C4-2B (cell line): Measurements from ENCODE around the gene DPYSL4.

Source experiments
- H3K27ac ChIP-seq: fragments of 450-650 bp; 2 replicates; pipeline ENCODE4 v1.5.1; 2017
- CTCF ChIP-seq: fragments of 450-650 bp; conservative IDR thresholded peaks from 2 replicates; pipeline ENCODE4 v1.5.1; 2017; ENCODE audit warnings: mild to moderate bottlenecking
- ZFX ChIP-seq: fragments of 450-650 bp; IDR thresholded peaks from 2 replicates; pipeline ENCODE4 v1.6.1; 2017

DPYSL4 gene

GRCh38 chr10:132248455-132249225 is 61.9 kb downstream of the DPYSL4 start:
- TF ChIP-seq CTCF (no peak), ZFX (peak; percentile 36; the same call in 1 of the 2 replicates)
- peak overlapping the region; percentile 69 for H3K27ac ChIP-seq

- TF ChIP-seq ZFX (no peak), CTCF (no peak)
- H3K27ac ChIP-seq: no peak overlapping the region
Observed at GRCh38 chr10:132249226-132249724, 62.5 kb downstream of the DPYSL4 start.

- TF ChIP-seq ZFX (no peak), CTCF (no peak)
- no peak overlapping the region for H3K27ac ChIP-seq
Observed at GRCh38 chr10:132249824-132250375, 63.2 kb downstream of the DPYSL4 start.

- H3K27ac ChIP-seq: no peak overlapping the region
- TF ChIP-seq ZFX: no peak
- TF ChIP-seq CTCF: no peak
Observed at GRCh38 chr10:132250481-132251475, 64.0 kb downstream of the DPYSL4 start.

GRCh38 chr10:132251928-132252327 is 65.2 kb downstream of the DPYSL4 start:
- TF ChIP-seq ZFX (no peak), CTCF (no peak)
- H3K27ac ChIP-seq: no peak overlapping the region

GRCh38 chr10:132252412-132252811 is 65.7 kb downstream of the DPYSL4 start:
- TF ChIP-seq ZFX: no peak
- TF ChIP-seq CTCF: no peak
- H3K27ac ChIP-seq: no peak overlapping the region
